ENCODE measurements around the gene RHEX.
"Not testable (repeated sequence)": the region's sequence is repeated elsewhere in the genome, so short reads cannot be mapped to it uniquely, and the experiment has no call there.

The RHEX gene

GRCh38 chr1:206055069-206055625, 2.2 kb downstream of the RHEX start:
- H3K9ac ChIP-seq (ENCODE audit: low read length); H3K4me3 ChIP-seq (ENCODE audit: low read length); H3K27ac ChIP-seq (ENCODE audit: low read depth, low read length); H3K4me1 ChIP-seq (ENCODE audit: control insufficient read depth, insufficient read depth, low read length); H3K27me3 ChIP-seq (ENCODE audit: control insufficient read depth, insufficient read depth, low read length); H3K36me3 ChIP-seq (ENCODE audit: control insufficient read depth, insufficient read depth, low read length): not testable (repeated sequence)

- not testable (repeated sequence) for H3K4me1 ChIP-seq (ENCODE audit: control insufficient read depth, insufficient read depth, low read length); H3K9ac ChIP-seq (ENCODE audit: low read length); H3K4me3 ChIP-seq (ENCODE audit: low read length); H3K27ac ChIP-seq (ENCODE audit: low read depth, low read length); H3K27me3 ChIP-seq (ENCODE audit: control insufficient read depth, insufficient read depth, low read length); H3K36me3 ChIP-seq (ENCODE audit: control insufficient read depth, insufficient read depth, low read length)
These were observed 2.8 kb downstream of the RHEX start for GRCh38 chr1:206055639-206056323.

GRCh38 chr1:206058289-206058926, 5.4 kb downstream of the RHEX start:
- not testable (repeated sequence) for H3K27me3 ChIP-seq (ENCODE audit: control insufficient read depth, insufficient read depth, low read length); H3K27ac ChIP-seq (ENCODE audit: low read depth, low read length); H3K9ac ChIP-seq (ENCODE audit: low read length); H3K4me1 ChIP-seq (ENCODE audit: control insufficient read depth, insufficient read depth, low read length); H3K36me3 ChIP-seq (ENCODE audit: control insufficient read depth, insufficient read depth, low read length); H3K4me3 ChIP-seq (ENCODE audit: low read length)

GRCh38 chr1:206058927-206059292, 5.9 kb downstream of the RHEX start:
- Histone ChIP-seq H3K9ac (ENCODE audit: low read length) (no peak overlapping the region), H3K4me3 (ENCODE audit: low read length) (no peak overlapping the region), H3K27ac (ENCODE audit: low read depth, low read length) (no peak overlapping the region)

GRCh38 chr1:206059355-206059915, 6.5 kb downstream of the RHEX start:
- Histone ChIP-seq H3K27me3 (ENCODE audit: control insufficient read depth, insufficient read depth, low read length) (no peaks in the 10 kb centered on the region), H3K4me1 (ENCODE audit: control insufficient read depth, insufficient read depth, low read length) (no peaks in the 10 kb centered on the region), H3K4me3 (ENCODE audit: low read length) (no peak overlapping the region), H3K27ac (ENCODE audit: low read depth, low read length) (no peak overlapping the region), H3K9ac (ENCODE audit: low read length) (no peak overlapping the region), H3K36me3 (ENCODE audit: control insufficient read depth, insufficient read depth, low read length) (no peaks in the 10 kb centered on the region)

More at GRCh38 chr1:206058927-206059292, 5.9 kb downstream of the RHEX start:
- Histone ChIP-seq H3K27me3 (ENCODE audit: control insufficient read depth, insufficient read depth, low read length) (no peaks in the 10 kb centered on the region), H3K36me3 (ENCODE audit: control insufficient read depth, insufficient read depth, low read length) (no peaks in the 10 kb centered on the region), H3K4me1 (ENCODE audit: control insufficient read depth, insufficient read depth, low read length) (no peaks in the 10 kb centered on the region)

GRCh38 chr1:206060844-206061243, 7.9 kb downstream of the RHEX start:
- Histone ChIP-seq H3K27ac (ENCODE audit: low read depth, low read length) (no peak overlapping the region), H3K9ac (ENCODE audit: low read length) (no peak overlapping the region), H3K4me3 (ENCODE audit: low read length) (no peak overlapping the region), H3K4me1 (ENCODE audit: control insufficient read depth, insufficient read depth, low read length) (no peaks in the 10 kb centered on the region), H3K27me3 (ENCODE audit: control insufficient read depth, insufficient read depth, low read length) (no peaks in the 10 kb centered on the region), H3K36me3 (ENCODE audit: control insufficient read depth, insufficient read depth, low read length) (no peaks in the 10 kb centered on the region)

GRCh38 chr1:206062464-206062863, 9.5 kb downstream of the RHEX start:
- no peaks in the 10 kb centered on the region for H3K27me3 ChIP-seq (ENCODE audit: control insufficient read depth, insufficient read depth, low read length)
- H3K27ac ChIP-seq (ENCODE audit: low read depth, low read length) = no peak overlapping the region
- no peaks in the 10 kb centered on the region for H3K36me3 ChIP-seq (ENCODE audit: control insufficient read depth, insufficient read depth, low read length)
- no peaks in the 10 kb centered on the region for H3K4me1 ChIP-seq (ENCODE audit: control insufficient read depth, insufficient read depth, low read length)
- no peak overlapping the region for H3K9ac ChIP-seq (ENCODE audit: low read length)
- H3K4me3 ChIP-seq (ENCODE audit: low read length) = no peak overlapping the region

- H3K36me3 ChIP-seq (ENCODE audit: control insufficient read depth, insufficient read depth, low read length); H3K27ac ChIP-seq (ENCODE audit: low read depth, low read length); H3K4me1 ChIP-seq (ENCODE audit: control insufficient read depth, insufficient read depth, low read length); H3K4me3 ChIP-seq (ENCODE audit: low read length); H3K27me3 ChIP-seq (ENCODE audit: control insufficient read depth, insufficient read depth, low read length); H3K9ac ChIP-seq (ENCODE audit: low read length): not testable (repeated sequence)
These were observed 11.0 kb downstream of the RHEX start for GRCh38 chr1:206064001-206064400.

- H3K4me3 ChIP-seq (ENCODE audit: low read length); H3K4me1 ChIP-seq (ENCODE audit: control insufficient read depth, insufficient read depth, low read length); H3K36me3 ChIP-seq (ENCODE audit: control insufficient read depth, insufficient read depth, low read length); H3K27me3 ChIP-seq (ENCODE audit: control insufficient read depth, insufficient read depth, low read length); H3K9ac ChIP-seq (ENCODE audit: low read length); H3K27ac ChIP-seq (ENCODE audit: low read depth, low read length): not testable (repeated sequence)
These were observed 11.5 kb downstream of the RHEX start for GRCh38 chr1:206064501-206064900.

- Histone ChIP-seq H3K36me3 (ENCODE audit: control insufficient read depth, insufficient read depth, low read length) (no peaks in the 10 kb centered on the region), H3K4me3 (ENCODE audit: low read length) (no peak overlapping the region), H3K4me1 (ENCODE audit: control insufficient read depth, insufficient read depth, low read length) (no peaks in the 10 kb centered on the region), H3K27ac (ENCODE audit: low read depth, low read length) (no peak overlapping the region), H3K27me3 (ENCODE audit: control insufficient read depth, insufficient read depth, low read length) (no peaks in the 10 kb centered on the region), H3K9ac (ENCODE audit: low read length) (no peak overlapping the region)
These were observed 12.7 kb downstream of the RHEX start for GRCh38 chr1:206065547-206066145.

GRCh38 chr1:206066479-206067171, 13.7 kb downstream of the RHEX start:
- no peaks in the 10 kb centered on the region for H3K27me3 ChIP-seq (ENCODE audit: control insufficient read depth, insufficient read depth, low read length)
- H3K4me3 ChIP-seq (ENCODE audit: low read length) = no peak overlapping the region
- H3K4me1 ChIP-seq (ENCODE audit: control insufficient read depth, insufficient read depth, low read length) = no peaks in the 10 kb centered on the region
- no peak overlapping the region for H3K9ac ChIP-seq (ENCODE audit: low read length)
- no peak overlapping the region for H3K27ac ChIP-seq (ENCODE audit: low read depth, low read length)
- H3K36me3 ChIP-seq (ENCODE audit: control insufficient read depth, insufficient read depth, low read length) = no peaks in the 10 kb centered on the region

- no peaks in the 10 kb centered on the region for H3K4me1 ChIP-seq (ENCODE audit: control insufficient read depth, insufficient read depth, low read length)
- H3K27ac ChIP-seq (ENCODE audit: low read depth, low read length) = no peak overlapping the region
- no peaks in the 10 kb centered on the region for H3K36me3 ChIP-seq (ENCODE audit: control insufficient read depth, insufficient read depth, low read length)
- H3K4me3 ChIP-seq (ENCODE audit: low read length) = no peak overlapping the region
- no peaks in the 10 kb centered on the region for H3K27me3 ChIP-seq (ENCODE audit: control insufficient read depth, insufficient read depth, low read length)
- H3K9ac ChIP-seq (ENCODE audit: low read length) = no peak overlapping the region
These were observed 14.7 kb downstream of the RHEX start for GRCh38 chr1:206067486-206068227.
